ENCODE data around the gene MGAT3.

MGAT3 gene

DNA sequence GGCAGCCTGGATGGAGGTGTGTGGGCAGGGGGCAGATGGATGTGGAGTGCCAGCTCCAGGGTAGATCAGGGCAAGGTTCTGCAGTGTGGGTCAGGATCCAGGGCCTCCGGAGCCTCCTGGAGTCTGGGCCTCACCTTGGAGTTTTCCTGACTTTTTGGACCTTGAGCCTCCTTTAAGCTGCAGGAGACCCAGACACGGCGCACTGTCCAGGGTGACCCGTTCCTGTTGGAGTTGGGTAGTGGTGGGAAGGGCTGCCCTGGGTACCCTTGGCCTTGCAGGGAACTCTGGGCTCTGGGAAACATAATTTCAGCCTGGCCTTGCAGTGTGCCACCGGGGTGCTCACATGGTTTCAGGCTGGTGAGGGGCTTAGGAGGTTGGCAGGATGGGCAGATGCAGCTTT lies 17.0 kb downstream of the MGAT3 start:
- DNase-seq: no peak

DNA sequence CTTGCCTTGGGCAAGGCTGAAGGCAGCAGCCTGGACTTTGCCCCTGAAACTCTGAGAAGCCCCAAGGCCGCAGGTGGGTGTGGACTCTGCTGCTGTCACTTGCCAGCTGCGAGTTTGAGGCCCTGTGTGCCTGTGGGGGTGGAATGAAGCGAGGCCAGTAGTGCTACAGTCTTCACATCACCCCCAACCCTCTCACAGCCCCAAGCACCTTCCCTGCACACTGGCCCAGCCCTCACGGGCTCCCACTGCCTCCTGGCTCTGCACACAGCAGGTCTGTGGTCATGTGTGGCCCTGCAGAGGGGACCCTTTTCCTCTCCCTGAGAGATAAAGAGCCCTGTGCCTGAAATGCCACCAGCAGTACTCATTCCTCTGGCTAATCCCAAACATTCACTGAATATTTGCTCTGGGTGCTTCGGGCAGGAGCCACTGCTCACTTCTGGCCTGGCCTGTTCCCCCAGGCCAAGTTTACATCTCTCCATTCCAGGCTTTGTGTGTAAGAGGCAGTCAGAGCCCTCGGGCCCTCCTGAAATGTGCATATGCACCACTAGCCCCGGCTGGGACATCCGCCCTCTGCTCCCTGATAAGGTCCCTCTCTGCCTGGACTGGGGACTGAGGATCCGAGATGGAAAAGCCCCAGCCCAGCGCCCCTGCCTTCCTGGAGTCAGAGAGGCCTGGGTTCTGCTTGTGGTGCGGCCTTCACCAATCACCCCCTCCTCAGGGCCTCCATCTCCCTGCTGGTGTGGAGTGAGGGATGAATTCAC lies 17.7 kb downstream of the MGAT3 start:
- no peak for DNase-seq

DNA sequence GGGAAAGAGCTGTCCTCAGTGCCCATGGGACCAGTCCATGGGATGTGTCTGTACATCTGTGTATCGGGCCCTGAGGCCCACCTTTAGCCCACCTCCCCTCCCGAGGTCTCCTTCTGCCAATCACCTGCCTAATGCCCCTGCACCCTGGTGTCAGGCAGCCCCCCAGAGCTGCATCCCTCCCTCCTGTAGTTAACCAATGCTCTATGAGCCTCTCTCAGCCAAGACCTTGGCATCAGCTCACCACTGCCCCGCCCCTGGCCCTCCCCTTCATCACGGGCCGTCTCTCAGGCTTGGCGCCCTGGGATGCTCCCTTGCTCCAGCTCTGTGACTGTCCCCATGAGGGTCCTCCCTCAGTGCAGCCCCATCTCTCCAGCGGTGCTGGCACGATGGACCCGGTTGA lies 18.5 kb downstream of the MGAT3 start:
- no peak for DNase-seq

DNA sequence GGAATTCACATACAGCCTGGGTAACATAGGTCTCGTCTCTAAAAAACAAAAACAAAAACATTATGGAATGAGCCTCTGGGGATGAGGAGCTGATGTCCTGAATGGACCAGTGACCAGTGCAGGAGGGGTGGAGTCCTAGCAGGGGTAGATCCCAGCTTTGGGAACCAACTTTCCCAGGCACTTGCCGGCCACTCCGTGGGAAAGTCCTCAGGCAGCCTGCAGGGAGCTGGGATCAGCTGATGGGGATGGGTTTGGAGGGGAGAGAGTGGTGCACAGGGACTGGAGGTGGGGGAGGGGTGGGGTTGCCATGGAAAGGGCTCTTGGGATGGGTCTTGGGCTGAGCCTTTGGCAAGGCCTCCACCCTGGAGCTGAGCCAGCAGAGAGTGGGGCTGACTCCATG lies 19.1 kb downstream of the MGAT3 start:
- no peak for DNase-seq

DNA sequence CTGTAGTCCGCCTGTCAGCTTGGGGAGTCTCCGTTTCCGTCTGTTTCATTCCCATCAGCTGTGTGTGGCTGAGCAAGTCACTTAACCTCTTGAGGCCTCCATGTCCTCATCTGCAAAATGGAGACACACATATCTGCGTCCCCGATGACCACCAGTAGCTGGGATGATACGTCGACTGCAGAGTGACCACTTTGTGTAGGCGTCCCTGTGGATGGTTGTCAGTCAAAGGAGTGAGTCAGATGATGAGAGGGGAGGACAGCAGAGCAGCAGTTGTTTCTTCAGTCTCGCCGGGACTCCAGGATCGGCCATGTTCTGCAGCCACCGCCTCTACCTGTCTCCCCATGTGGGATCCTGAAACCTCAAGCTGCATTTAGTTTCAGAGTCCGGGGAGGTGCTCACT lies 19.9 kb downstream of the MGAT3 start:
- no peak for DNase-seq

DNA sequence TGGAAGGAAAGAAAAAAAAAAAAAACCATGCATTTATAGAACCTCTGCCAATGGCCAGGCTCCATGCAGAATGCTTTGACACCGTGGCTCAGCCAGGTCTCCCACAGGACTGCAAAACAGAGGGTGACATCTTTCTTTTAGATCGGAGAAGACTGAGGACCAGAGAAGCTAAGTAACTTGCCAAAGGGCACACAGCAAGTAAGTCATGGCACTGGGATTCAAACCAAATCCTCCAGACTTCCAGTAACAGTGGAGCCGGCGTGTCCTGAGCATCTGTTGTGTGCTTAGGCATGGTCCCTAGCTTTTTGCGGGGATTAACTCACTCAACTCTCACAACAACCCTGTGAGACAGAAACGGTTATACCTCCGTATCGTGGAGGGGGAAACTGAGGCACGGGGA lies 20.7 kb downstream of the MGAT3 start:
- DNase-seq: no peak

DNA sequence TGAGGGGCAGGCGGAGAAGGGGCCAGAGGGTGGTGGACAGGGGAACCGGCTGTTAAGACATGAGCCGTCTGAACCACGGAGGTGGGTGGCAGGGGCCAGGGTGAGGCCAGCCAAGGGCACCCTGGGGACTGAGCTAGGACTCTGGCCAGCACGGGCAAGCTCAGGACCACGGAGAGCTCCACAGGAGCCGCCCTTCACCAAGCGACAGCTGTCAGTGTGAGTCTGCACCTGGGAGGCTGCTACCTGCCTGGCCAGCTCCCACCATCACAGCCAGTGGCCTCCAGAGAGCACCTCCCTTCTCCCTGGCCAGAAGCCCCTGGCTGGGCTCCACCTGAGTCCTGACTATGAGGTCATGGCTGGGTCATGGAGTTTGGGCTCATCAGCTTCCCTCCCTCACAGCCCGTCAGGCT lies 21.6 kb downstream of the MGAT3 start:
- DNase-seq: no peak

DNA sequence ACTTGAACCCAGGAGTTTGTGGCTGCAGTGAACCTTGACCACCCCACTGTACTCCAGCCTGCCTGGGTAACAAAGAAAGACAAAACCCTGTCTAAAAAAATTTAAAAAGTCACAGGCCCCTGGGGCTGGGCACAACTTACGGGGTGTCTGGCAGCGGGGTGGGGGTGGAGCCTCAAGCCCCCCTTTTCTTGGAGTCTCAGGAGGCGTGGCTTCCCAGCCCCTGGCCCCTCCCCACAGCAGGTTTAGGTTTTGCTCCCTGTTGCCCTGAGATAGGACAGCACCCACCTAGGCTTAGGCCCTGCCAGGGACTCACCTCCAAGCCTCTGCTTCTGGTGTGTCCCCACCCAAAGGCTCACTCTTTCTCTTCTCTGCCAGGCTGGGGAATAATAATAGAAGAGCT lies 22.4 kb downstream of the MGAT3 start:
- DNase-seq: no peak

DNA sequence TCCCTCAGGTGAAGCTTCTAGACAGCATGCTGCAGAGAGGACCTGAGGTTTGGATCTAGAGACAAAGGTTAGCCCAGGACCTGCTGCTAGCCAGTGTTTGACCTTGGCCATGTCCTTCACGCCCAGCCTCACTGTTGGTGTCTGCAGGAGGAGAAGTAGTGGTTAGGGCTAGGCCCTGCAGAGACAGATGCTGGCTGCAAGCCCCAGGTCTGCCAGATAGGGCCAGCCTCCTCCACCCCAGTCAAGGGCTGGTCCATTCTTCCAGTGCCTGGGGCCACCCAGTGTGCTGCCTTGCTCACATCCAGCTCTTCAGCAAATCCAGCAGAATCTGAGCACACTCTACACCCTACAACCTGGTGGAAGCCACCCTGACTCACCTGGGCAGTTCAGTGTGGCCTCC lies 23.7 kb downstream of the MGAT3 start:
- no peak for DNase-seq

DNA sequence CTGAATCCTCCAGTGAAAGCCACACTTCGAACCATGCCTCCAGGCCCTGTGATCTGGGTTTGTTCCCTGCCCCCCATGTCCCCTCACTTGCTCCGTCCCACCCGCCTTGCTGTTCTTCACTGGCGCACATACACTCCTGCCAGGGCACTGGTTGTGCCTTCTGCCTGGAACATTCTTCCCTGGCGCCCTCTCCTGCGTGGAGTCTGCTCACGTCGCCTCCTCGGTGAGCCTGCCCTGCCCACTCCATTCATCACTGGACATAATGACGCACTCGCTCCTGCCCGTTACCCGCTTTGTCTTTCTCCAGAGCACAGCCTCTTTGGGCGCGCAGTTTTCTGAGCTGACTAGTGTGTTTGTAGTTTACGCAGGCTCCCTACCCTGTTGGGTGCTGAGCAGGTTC lies 24.2 kb downstream of the MGAT3 start:
- no peak for DNase-seq

DNA sequence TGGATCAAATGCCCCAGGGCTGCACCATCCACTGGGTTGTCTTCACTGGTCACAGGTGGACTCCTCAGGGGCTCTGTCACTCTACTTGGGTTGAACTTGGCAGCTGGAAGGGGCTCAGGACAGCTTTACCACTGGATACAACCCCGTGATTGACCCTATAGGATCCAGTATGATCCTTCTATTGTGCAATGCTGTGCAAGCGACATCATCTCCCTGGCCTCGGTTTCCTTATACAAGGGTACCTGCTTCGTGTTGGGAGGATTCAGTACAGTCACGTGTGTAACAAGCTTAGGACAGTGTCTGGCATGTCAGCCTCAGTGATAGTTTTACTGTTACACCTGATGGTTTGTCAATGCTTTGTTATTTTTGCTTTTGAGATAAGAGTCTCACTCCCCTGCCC lies 24.8 kb downstream of the MGAT3 start:
- no peak for DNase-seq

DNA sequence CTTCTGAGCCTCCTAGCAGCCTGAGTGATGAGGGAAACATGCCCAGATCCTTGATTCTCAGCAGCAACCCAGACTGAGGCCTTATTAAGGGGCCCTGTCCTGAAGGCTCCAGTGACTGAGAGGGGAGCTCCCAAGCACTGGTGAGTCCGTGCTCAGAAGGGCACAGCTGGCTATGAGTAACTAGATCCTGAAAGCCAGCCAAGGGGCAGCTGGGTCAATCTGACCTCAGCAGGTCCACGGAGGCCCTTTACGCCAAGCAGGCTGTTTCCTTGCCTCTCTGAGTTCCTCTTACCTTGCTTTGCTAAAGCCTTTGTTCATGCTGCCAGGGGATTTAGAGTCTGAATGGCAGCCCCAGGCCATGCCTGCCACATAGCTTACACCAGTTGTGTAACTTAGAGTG lies 26.0 kb downstream of the MGAT3 start:
- no peak for DNase-seq

DNA sequence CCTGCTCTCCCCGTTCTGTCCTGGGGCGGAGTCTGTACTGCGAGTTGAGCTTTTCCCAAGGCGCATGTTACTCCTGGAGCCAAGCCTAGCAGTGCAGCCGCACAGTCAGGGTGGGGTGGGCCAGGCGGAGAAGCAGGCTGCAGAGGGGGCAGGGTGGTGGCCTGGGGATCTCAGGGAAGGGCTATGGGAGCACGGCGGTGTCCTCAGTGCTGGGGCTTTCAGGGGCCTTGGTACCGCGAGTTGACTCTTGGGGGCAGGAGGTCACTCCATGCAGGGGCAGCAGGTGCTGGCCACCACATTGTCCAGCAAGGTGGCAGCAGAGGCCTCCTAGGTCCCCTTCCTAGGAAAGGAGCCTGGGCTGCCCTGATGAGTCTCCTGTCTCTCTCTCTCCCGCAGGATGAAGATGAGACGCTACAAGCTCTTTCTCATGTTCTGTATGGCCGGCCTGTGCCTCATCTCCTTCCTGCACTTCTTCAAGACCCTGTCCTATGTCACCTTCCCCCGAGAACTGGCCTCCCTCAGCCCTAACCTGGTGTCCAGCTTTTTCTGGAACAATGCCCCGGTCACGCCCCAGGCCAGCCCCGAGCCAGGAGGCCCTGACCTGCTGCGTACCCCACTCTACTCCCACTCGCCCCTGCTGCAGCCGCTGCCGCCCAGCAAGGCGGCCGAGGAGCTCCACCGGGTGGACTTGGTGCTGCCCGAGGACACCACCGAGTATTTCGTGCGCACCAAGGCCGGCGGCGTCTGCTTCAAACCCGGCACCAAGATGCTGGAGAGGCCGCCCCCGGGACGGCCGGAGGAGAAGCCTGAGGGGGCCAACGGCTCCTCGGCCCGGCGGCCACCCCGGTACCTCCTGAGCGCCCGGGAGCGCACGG lies 30.4 kb downstream of the MGAT3 start:
- no peak for DNase-seq

DNA sequence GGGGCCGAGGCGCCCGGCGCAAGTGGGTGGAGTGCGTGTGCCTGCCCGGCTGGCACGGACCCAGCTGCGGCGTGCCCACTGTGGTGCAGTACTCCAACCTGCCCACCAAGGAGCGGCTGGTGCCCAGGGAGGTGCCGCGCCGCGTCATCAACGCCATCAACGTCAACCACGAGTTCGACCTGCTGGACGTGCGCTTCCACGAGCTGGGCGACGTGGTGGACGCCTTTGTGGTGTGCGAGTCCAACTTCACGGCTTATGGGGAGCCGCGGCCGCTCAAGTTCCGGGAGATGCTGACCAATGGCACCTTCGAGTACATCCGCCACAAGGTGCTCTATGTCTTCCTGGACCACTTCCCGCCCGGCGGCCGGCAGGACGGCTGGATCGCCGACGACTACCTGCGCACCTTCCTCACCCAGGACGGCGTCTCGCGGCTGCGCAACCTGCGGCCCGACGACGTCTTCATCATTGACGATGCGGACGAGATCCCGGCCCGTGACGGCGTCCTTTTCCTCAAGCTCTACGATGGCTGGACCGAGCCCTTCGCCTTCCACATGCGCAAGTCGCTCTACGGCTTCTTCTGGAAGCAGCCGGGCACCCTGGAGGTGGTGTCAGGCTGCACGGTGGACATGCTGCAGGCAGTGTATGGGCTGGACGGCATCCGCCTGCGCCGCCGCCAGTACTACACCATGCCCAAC lies 31.2 kb downstream of the MGAT3 start:
- DNase-seq: no peak

DNA sequence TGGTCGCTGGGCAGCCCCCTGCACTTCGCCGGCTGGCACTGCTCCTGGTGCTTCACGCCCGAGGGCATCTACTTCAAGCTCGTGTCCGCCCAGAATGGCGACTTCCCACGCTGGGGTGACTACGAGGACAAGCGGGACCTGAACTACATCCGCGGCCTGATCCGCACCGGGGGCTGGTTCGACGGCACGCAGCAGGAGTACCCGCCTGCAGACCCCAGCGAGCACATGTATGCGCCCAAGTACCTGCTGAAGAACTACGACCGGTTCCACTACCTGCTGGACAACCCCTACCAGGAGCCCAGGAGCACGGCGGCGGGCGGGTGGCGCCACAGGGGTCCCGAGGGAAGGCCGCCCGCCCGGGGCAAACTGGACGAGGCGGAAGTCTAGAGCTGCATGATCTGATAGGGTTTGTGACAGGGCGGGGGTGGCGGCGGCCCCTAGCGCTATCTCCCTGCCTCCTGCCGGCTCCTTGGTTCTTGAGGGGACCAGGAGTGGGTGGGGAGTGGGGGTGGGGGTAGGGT lies 31.8 kb downstream of the MGAT3 start:
- DNase-seq: no peak

DNA sequence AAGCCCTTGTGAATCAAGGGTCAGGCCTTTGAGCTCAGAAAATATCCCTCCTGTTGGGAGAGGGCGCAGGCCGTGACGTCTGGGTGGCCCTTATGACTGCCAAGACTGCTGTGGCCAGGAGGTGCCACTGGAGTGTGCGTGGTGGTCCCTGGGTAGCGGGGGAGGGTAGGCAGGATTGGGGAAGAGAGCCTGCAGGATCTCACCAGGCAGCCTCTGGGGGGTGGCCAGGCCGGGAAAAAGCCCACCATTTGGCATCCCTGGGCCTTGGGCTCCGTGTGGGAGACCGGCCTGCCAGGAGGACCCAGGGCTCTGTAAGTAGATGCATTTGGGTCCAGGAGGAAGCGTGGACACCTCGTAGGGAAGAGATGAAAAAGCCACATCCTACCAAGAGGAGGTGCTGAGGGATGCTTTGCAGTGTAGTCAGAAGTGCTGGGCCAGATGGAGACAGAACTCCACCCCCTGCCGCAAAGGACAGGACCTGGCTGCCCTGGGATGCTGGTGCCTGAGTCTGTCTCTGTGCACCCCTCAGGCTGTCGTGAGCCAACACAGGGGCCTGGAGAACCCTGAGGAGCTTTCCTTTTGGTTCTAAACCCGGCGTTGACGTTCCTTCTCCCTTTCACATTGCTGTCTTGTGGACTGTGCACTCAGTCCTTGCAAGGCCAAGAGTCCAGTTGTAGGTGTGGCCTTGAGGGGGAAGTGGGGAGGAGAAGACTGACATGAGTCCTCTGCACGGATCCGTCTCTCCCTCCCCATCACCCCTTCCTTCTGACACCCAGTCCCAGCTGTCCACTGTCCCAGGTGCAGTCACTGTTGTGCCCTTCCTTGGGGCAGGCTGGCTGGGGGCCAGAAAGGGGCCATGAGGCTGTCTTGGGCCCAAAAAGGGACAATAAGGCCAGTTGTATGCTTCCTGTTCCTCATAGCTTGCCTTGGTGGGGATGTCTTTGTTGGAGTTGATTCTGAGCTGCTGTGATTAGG lies 32.6 kb downstream of the MGAT3 start:
- no peak for DNase-seq

DNA sequence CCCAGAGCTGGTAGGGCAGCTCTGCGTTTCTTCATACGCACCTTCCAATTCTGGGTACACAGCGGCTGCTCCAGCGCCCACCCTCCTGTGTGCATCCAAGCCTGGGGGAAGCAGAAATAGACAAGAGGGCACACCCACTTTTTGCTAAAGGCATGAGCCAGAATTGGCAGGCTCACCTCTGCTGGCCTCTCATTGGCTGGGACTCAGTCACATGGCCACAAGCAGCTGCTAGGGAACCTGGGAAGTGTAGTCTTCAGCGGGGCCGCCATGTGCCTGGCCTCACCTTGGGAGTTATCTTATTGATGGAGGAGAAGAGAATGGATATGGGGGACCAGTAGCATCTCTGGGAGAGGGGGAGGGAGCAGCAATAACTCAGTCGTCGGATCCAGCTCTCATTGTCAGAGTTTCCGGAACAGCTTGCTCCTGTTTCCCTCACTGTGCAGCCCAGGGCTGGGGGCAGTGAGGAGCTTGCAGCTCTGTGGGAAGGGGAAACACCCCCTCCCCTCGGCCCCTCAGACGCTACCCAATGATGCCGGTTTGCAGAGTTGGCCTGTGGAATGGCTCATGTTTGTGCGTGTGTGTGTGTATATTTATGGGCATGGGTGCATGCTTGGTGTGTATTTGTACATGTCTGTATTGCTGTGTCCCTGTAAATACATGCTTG lies 33.5 kb downstream of the MGAT3 start:
- DNase-seq: peak; percentile 51 to 52

DNA sequence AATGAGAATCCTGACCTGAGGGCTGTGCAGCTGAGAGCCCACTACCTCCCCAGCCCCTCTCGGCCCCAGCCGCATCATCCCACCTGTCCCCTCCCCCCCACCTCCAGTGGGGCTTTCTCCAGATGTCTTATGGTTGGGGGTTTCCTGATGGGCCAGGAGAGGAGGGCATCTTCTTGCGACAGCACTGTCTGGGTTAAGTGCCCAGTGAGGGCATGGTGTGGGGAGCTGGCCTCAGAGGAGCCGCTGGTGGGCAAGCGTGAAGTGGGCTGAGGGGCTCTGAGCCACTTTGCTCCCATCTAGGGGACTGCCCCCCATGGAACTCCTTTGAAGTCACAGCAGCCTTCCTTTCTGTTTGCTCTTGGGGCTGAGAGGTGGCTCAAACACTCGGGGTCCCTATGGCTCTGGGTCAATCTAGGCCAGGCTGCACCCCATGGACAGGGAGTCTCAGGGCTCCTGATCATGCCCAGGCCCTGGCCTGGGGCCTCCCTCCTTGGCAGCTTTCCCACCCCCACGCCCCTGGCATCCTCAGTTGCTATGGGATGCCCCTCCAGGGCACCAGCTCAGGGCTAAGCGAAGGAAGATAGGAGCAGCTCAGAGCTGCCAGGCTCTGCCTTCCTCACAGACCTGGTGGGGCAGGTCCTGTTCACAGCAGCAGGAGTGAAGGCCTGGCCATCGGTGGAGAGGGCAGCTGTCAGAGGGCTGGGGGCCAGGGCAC lies 34.3 kb downstream of the MGAT3 start:
- DNase-seq: no peak

DNA sequence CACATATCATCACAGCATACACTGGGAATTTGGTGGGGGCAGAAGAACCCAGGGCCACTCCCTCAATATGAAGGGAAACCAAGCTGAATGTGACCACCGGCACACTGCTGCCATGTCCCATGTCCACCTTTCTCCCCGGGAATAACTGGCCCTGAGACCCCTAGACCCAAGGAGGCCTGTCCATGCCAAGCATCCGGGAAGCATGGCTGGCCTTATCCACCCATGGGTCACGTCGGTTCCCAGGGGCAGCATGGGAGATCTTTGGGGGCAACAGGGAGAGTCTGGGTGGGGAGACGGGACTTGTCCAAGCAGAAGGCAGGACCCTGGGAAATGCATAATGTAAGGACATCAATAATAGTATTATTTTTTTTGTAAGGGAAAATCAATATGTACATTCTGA lies 34.9 kb downstream of the MGAT3 start:
- no peak for DNase-seq

DNA sequence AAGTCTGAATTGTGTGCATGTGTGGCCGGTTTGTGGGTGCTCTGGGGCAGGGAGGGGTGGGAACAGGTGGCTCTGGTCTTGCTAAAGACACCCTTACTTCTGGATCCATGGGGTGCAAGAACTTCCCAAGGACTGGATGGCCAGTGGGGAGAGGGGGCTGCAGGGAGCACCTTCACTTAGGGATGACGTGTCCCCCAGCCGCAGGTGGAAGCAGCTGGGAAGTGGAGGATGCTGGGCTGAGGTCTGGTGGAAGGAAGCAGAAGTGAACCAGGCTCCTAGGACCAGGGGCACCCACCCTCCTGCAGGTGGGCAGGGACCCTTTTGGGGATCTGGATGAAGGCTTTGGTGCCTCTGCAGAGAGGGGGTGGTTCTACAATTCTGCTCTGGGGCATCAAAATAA lies 35.4 kb downstream of the MGAT3 start:
- DNase-seq: no peak

DNA sequence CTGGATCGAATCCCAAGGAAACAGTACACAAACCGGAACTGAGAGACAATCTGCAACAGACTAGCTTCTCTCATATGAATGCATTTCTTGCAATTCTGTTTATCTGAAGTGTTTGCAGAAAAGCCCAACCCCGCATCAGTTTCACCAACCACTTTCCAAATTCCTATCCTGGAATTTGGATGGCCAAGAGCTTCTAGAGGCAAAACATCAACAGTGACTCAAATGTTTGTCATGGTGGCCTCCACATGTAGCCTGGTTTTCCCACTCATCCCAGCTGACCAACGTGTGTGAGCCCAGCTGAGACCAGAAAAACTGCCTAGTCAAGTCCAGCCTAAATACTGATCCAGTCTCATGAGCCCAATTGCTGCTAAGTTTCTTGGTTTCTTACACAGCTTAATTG lies 36.9 kb downstream of the MGAT3 start:
- no peak for DNase-seq

All from AML-193 (cell line).